GM04503 (cell line): ENCODE data around the gene RBKS.
A peak's percentile ranks its signal among the peaks of the same experiment; 100 is the strongest.

Experiments
- DNase-seq: peaks from one replicate; pipeline ENCODE4 v3.0.0-alpha.2; 2012; ENCODE audit warnings: low read depth

Gene RBKS

GRCh38 chr2:27890146-27890923, at the start of gene RBKS, which contains the start of gene BABAM2:
TSS of gene RBKS (minus strand) at chr2:27890387. CDS start at chr2:27890345, 42 bp downstream.
TSS of gene BABAM2 (plus strand) at chr2:27890729. CDS start at chr2:27894557, 3,828 bp downstream.
- DNase-seq, result no peak

GRCh38 chr2:27935026-27935425, 44.8 kb upstream of the RBKS start:
- no peak for DNase-seq

GRCh38 chr2:27932396-27932795, 42.2 kb upstream of the RBKS start:
- no peak for DNase-seq

GRCh38 chr2:27931361-27931950, 41.3 kb upstream of the RBKS start:
- DNase-seq, result no peak

GRCh38 chr2:27929916-27930486, 39.8 kb upstream of the RBKS start:
- no peak for DNase-seq

- no peak for DNase-seq
Observed at GRCh38 chr2:27925766-27926472, 35.7 kb upstream of the RBKS start.

- no peak for DNase-seq
Observed at GRCh38 chr2:27922842-27923241, 32.7 kb upstream of the RBKS start.

- no peak for DNase-seq
Observed at GRCh38 chr2:27921880-27922547, 31.8 kb upstream of the RBKS start.

GRCh38 chr2:27921424-27921823, 31.2 kb upstream of the RBKS start:
- no peak for DNase-seq

- DNase-seq, result no peak
Observed at GRCh38 chr2:27920148-27920885, 30.1 kb upstream of the RBKS start.

GRCh38 chr2:27916293-27916995, 26.3 kb upstream of the RBKS start:
- DNase-seq, result no peak

GRCh38 chr2:27915874-27916273, 25.7 kb upstream of the RBKS start:
- DNase-seq, result no peak

GRCh38 chr2:27915191-27915590, 25.0 kb upstream of the RBKS start:
- peak; percentile 28 for DNase-seq

GRCh38 chr2:27914805-27915175, 24.6 kb upstream of the RBKS start:
- DNase-seq, result no peak

GRCh38 chr2:27914041-27914804, 24.0 kb upstream of the RBKS start:
- DNase-seq, result no peak

GRCh38 chr2:27912512-27912911, 22.3 kb upstream of the RBKS start:
- no peak for DNase-seq

GRCh38 chr2:27911458-27912210, 21.4 kb upstream of the RBKS start:
- DNase-seq, result no peak

- DNase-seq, result no peak
Observed at GRCh38 chr2:27909901-27910300, 19.7 kb upstream of the RBKS start.

- DNase-seq, result no peak
Observed at GRCh38 chr2:27907547-27907946, 17.4 kb upstream of the RBKS start.
